Kidney epithelial cell (primary cell): ENCODE measurements around the gene DNAH7. TPM values are rescaled to one million over a fixed set of nuclear protein-coding genes. Genes with fewer than 3 reads are reported as not detected.

Experiments used
- DNase-seq: peaks from one replicate; pipeline ENCODE4 v3.0.0-alpha.2; 2010; ENCODE audit warnings: low read depth
- H3K27me3 ChIP-seq: 2 replicates; pipeline ENCODE4 v1.6.0; 2011; ENCODE audit warnings: low read length; ENCODE audit not compliant: control insufficient read depth, insufficient read depth
- H3K36me3 ChIP-seq: 2 replicates; pipeline ENCODE4 v1.5.1; 2011; ENCODE audit warnings: low read length; ENCODE audit not compliant: control insufficient read depth, insufficient read depth
- H3K4me3 ChIP-seq: 2 replicates; pipeline ENCODE4 v1.5.1; 2011; ENCODE audit warnings: low read depth, mild to moderate bottlenecking, control low read depth, low read length
- total RNA-seq: library from RNA; depleted of rRNA; stranded (reverse); fragments of >200 nt; gene quantifications from 2 replicates; pipeline ENCODE4 v1.2.3, GENCODE V29; 2015
- TF ChIP-seq, protein P1 (sequence below): IDR thresholded peaks from 2 replicates; pipeline ENCODE4 v1.5.1; 2011; ENCODE audit warnings: mild to moderate bottlenecking, moderate library complexity, low read length, control low read depth, inconsistent platforms; ENCODE audit not compliant: insufficient read depth, poor library complexity, severe bottlenecking

DNAH7 gene
- total RNA-seq, 1 donor from 2014 or later: 2.1 TPM

- Histone ChIP-seq H3K27me3 (no peaks in the 10 kb centered on the region), H3K36me3 (no peaks in the 10 kb centered on the region), H3K4me3 (no peak overlapping the region)
- DNase-seq: no peak
- TF ChIP-seq, protein P1, sequence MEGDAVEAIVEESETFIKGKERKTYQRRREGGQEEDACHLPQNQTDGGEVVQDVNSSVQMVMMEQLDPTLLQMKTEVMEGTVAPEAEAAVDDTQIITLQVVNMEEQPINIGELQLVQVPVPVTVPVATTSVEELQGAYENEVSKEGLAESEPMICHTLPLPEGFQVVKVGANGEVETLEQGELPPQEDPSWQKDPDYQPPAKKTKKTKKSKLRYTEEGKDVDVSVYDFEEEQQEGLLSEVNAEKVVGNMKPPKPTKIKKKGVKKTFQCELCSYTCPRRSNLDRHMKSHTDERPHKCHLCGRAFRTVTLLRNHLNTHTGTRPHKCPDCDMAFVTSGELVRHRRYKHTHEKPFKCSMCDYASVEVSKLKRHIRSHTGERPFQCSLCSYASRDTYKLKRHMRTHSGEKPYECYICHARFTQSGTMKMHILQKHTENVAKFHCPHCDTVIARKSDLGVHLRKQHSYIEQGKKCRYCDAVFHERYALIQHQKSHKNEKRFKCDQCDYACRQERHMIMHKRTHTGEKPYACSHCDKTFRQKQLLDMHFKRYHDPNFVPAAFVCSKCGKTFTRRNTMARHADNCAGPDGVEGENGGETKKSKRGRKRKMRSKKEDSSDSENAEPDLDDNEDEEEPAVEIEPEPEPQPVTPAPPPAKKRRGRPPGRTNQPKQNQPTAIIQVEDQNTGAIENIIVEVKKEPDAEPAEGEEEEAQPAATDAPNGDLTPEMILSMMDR: no peak
These were observed 286.5 kb downstream of the DNAH7 start for GRCh38 chr2:195782156-195782555.

DNA sequence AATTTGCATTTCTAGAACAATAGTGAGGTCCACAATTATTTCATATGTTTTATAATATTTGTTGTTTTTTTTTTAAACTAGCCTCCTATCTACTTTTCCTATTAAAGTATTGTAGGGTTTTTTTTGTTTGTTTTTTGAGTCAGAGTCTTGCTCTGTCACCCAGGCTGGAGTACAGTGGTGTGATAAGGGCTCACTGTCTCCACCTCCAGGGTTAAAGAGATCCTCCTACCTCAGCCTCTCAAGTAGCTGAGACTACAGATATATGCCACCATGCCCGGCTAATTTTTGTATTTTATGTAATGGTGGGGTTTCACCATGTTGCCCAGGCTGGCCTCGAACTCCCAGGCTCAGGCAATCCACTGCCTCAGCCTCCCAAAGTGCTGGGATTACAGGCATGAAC is 289.1 kb downstream of the DNAH7 start:
- Histone ChIP-seq H3K4me3 (no peak overlapping the region), H3K27me3 (no peaks in the 10 kb centered on the region), H3K36me3 (no peaks in the 10 kb centered on the region)
- TF ChIP-seq, protein P1: no peak
- DNase-seq: no peak

DNA sequence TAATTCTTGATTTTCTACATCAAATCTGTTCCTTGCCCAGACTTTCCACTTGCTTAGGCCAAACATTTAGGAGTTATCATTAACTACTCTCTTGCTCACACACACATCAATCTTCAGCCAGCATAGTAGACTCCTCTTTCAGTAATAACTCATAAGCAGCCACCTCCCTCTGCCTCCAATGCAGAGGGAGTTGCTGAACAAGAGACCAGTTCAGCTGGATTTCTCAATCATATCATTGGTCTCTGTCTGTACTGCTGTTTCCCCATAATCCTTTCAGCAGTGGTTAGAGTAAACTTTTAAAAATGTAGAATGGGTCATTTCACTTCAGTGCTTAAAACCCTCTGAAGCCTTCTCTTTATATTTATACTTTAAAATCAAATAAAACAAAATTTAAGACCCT is 298.7 kb downstream of the DNAH7 start:
- DNase-seq: no peak
- TF ChIP-seq, protein P1: no peak
- Histone ChIP-seq H3K4me3 (no peak overlapping the region), H3K36me3 (no peaks in the 10 kb centered on the region), H3K27me3 (no peaks in the 10 kb centered on the region)

GRCh38 chr2:195768431-195768830 is 300.2 kb downstream of the DNAH7 start:
- H3K27me3 ChIP-seq: no peaks in the 10 kb centered on the region
- no peak for DNase-seq
- no peaks in the 10 kb centered on the region for H3K36me3 ChIP-seq
- TF ChIP-seq, protein P1: no peak
- H3K4me3 ChIP-seq: no peak overlapping the region

GRCh38 chr2:195766691-195767090 is 301.9 kb downstream of the DNAH7 start:
- no peaks in the 10 kb centered on the region for H3K36me3 ChIP-seq

GRCh38 chr2:195763866-195764265 is 304.8 kb downstream of the DNAH7 start:
- Histone ChIP-seq H3K36me3 (no peaks in the 10 kb centered on the region), H3K4me3 (no peak overlapping the region), H3K27me3 (no peaks in the 10 kb centered on the region)
- DNase-seq: no peak
- TF ChIP-seq, protein P1: no peak

More at GRCh38 chr2:195766691-195767090, 301.9 kb downstream of the DNAH7 start:
- Histone ChIP-seq H3K27me3 (no peaks in the 10 kb centered on the region), H3K4me3 (no peak overlapping the region)
- TF ChIP-seq, protein P1: no peak
- no peak for DNase-seq
